Measurements from ENCODE around the gene FAM53B.

FAM53B gene

DNA sequence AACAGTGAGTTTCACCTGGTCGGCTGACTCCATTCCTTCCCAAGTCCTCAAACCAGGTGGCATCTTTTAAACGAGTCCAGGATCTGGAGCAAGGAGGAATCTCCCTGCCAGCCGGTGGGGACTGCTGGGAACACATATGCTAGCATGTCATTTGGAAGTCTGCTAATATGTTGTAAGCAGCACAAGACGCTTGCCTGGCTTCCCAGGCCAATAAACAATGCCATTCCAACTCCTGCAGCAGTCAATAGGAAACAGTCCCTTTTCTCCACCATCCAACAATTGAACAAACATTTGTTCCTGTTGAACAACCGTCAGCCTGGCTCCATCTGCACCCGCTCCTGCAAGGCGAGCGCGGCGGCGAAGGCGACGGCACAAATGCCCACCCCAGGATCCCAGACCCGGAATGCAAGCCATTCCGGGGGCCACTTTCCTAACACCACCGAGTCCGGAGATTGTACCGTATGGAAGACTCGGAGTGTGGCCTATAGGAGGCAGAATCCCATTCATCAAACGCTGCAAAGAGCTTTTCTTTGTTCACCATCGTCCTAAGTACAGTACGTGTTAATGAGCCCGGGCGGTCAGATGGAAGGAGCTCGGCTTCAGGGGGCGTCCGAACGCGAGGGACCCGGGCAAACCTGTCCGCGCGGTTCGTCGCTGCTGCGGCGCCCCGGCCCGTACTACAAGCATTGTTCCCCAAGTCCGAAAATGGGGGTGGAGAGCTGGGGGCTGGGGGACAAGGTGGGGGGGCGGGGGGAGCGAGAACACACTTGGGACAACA lies 1.6 kb downstream of the FAM53B start:
- TF ChIP-seq, protein P1, sequence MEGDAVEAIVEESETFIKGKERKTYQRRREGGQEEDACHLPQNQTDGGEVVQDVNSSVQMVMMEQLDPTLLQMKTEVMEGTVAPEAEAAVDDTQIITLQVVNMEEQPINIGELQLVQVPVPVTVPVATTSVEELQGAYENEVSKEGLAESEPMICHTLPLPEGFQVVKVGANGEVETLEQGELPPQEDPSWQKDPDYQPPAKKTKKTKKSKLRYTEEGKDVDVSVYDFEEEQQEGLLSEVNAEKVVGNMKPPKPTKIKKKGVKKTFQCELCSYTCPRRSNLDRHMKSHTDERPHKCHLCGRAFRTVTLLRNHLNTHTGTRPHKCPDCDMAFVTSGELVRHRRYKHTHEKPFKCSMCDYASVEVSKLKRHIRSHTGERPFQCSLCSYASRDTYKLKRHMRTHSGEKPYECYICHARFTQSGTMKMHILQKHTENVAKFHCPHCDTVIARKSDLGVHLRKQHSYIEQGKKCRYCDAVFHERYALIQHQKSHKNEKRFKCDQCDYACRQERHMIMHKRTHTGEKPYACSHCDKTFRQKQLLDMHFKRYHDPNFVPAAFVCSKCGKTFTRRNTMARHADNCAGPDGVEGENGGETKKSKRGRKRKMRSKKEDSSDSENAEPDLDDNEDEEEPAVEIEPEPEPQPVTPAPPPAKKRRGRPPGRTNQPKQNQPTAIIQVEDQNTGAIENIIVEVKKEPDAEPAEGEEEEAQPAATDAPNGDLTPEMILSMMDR (IDR thresholded peaks at IDR 0.05; ENCODE audit: insufficient read depth, low read depth, low read length, missing control alignments): peak; percentile 49
- peak overlapping the region; percentile 75 for H3K4me3 ChIP-seq (ENCODE audit: low read length)
- DNase-seq (ENCODE audit: low read depth): no peak

DNA sequence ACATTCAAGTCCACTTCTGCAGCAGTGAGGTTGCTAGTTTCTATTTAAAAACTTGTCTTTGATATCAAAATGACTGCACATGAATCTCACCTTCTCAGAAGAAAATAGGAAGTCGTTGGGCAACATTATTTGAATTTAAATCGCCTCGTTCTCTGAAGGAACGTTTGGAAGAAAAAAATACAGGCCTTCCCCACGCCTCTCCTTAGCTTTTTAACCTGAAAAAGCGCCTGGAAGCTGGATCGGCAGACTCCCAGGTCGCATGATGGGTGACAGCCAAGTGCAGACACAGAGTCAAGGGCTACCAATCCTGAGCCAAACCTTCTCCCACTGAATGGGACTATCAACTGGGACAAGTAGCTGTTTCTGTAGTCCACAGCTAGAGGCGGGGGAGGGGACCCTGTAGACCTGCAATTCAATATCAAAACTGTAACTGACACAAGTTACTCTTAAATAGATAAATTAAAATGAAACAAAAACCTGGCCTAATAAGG lies 2.2 kb downstream of the FAM53B start:
- DNase-seq (ENCODE audit: low read depth): no peak
- TF ChIP-seq, protein P1 (IDR thresholded peaks at IDR 0.05; ENCODE audit: insufficient read depth, low read depth, low read length, missing control alignments): no peak
- H3K4me3 ChIP-seq (ENCODE audit: low read length): peak overlapping the region; percentile 75

DNA sequence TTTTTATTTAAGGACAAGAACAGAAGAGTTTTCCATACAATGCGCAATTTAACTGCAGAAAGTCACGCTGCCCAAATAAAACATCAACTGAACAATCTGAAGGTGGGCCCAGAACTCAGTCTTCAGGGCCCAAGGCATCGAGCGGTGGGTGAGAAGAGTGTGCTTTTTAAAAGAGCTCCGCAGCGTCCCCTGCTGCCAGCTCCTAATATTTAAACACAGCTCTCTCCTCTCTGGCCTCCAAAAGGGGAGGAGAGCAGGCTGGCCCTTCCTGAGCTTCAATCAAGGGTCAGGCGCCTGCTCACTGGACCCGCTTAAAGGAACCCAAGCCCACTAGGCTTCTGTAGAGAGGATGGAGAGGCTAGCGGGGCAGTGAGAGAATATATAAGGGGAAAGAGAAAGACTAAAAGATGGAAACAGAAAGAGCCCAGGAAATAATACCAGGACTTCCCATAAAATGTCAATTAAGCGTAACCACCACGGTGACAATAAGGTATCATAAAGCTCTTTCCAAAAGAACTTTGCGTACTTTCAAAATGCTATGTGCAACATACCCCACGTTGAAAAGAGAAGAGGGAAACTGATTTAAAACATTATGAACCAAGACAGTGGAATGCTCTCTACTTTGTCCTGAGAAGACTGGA lies 2.8 kb downstream of the FAM53B start:
- DNase-seq (ENCODE audit: low read depth): peak; percentile 80
- TF ChIP-seq, protein P1 (IDR thresholded peaks at IDR 0.05; ENCODE audit: insufficient read depth, low read depth, low read length, missing control alignments): peak; percentile 82
- peak overlapping the region; percentile 75 for H3K4me3 ChIP-seq (ENCODE audit: low read length)

GRCh38 chr10:124740369-124741280 lies 3.6 kb downstream of the FAM53B start:
- H3K4me3 ChIP-seq (ENCODE audit: low read length): peak overlapping the region; percentile 75
- TF ChIP-seq, protein P1 (IDR thresholded peaks at IDR 0.05; ENCODE audit: insufficient read depth, low read depth, low read length, missing control alignments): no peak
- DNase-seq (ENCODE audit: low read depth): peak; percentile 84

DNA sequence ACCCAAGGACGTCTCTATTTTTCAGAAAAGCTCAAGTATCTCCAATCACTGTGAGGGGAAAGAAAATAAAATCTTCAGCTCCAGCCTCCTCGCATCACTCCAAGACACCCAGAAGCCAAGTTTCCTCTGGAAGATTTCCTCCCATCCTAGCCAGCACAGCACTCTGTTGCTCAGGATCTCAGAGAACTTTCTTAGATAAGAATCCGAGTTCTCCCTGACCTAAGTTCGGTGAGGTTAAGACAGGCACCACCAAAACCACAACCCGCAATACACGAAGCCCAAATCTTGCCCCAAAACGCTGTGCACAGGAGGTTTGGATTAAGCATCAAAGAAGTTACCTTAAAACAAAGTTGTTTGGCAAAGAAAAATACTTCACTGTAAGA lies 4.2 kb downstream of the FAM53B start:
- no peak for DNase-seq (ENCODE audit: low read depth)
- TF ChIP-seq, protein P1 (IDR thresholded peaks at IDR 0.05; ENCODE audit: insufficient read depth, low read depth, low read length, missing control alignments): no peak
- H3K4me3 ChIP-seq (ENCODE audit: low read length): peak overlapping the region; percentile 75

GRCh38 chr10:124739119-124739921 lies 4.9 kb downstream of the FAM53B start:
- TF ChIP-seq, protein P1 (IDR thresholded peaks at IDR 0.05; ENCODE audit: insufficient read depth, low read depth, low read length, missing control alignments): no peak
- H3K4me3 ChIP-seq (ENCODE audit: low read length): no peak overlapping the region

More at GRCh38 chr10:124739119-124739921, 4.9 kb downstream of the FAM53B start:
- DNase-seq (ENCODE audit: low read depth): no peak

Data from epithelial cell of esophagus (primary cell).